Astrocyte (in vitro differentiated cells and primary cell): Measurements from ENCODE around the gene PACS2. TPM values are rescaled to one million over a fixed set of nuclear protein-coding genes. Genes with fewer than 3 reads are reported as not detected.

ENCODE experiments used
- DNase-seq: peaks from one replicate; pipeline ENCODE4 v3.0.0-alpha.2; 2010; ENCODE audit warnings: low read depth
- FAIRE-seq: peaks from 2 replicates; lab custom pipeline; 2011; peaks lifted over from hg19 to GRCh38; lab: Jason Lieb, UNC
- H2AFZ ChIP-seq: 2 replicates; pipeline ENCODE4 v1.6.0; 2012; ENCODE audit warnings: low read depth, low read length, inconsistent platforms
- H3K27ac ChIP-seq: 2 replicates; pipeline ENCODE4 v1.5.1; 2011; ENCODE audit warnings: low read depth, low read length, inconsistent platforms
- H3K27me3 ChIP-seq: 2 replicates; pipeline ENCODE4 v1.6.0; 2011; ENCODE audit warnings: low read length, inconsistent platforms; ENCODE audit not compliant: insufficient read depth
- H3K36me3 ChIP-seq: 2 replicates; pipeline ENCODE4 v1.5.1; 2011; ENCODE audit warnings: low read length, inconsistent platforms; ENCODE audit not compliant: insufficient read depth
- H3K4me1 ChIP-seq: 2 replicates; pipeline ENCODE4 v1.5.1; 2011; ENCODE audit warnings: low read length, inconsistent platforms; ENCODE audit not compliant: insufficient read depth
- H3K4me2 ChIP-seq: 2 replicates; pipeline ENCODE4 v1.6.0; 2012; ENCODE audit warnings: low read length, inconsistent platforms
- H3K4me3 ChIP-seq: 2 replicates; pipeline ENCODE4 v1.5.1; 2011; ENCODE audit warnings: low read depth, mild to moderate bottlenecking, low read length, inconsistent platforms; ENCODE audit not compliant: insufficient read depth
- H3K79me2 ChIP-seq: 2 replicates; pipeline ENCODE4 v1.6.0; 2012; ENCODE audit warnings: mild to moderate bottlenecking, low read length, inconsistent platforms; ENCODE audit not compliant: insufficient read depth
- H3K9ac ChIP-seq: 2 replicates; pipeline ENCODE4 v1.6.0; 2012; ENCODE audit warnings: mild to moderate bottlenecking, low read length, inconsistent platforms
- H3K9me3 ChIP-seq: 2 replicates; pipeline ENCODE4 v1.5.1; 2012; ENCODE audit warnings: low read depth, mild to moderate bottlenecking, low read length, inconsistent platforms; ENCODE audit not compliant: insufficient read depth
- H4K20me1 ChIP-seq: 2 replicates; pipeline ENCODE4 v1.6.0; 2012; ENCODE audit warnings: low read length, inconsistent platforms; ENCODE audit not compliant: insufficient read depth
- H3K27ac Mint-ChIP-seq: one replicate; pipeline ENCODE4 v1.8.0; 2021; ENCODE audit warnings: mild to moderate bottlenecking, mixed read lengths; ENCODE audit not compliant: unreplicated experiment
- H3K27me3 Mint-ChIP-seq: one replicate; pipeline ENCODE4 v1.8.0; 2021; ENCODE audit warnings: low read depth, mixed read lengths; ENCODE audit not compliant: unreplicated experiment
- H3K36me3 Mint-ChIP-seq: one replicate; pipeline ENCODE4 v1.8.0; 2021; ENCODE audit warnings: low read depth, mixed read lengths; ENCODE audit not compliant: unreplicated experiment
- H3K4me1 Mint-ChIP-seq: one replicate; pipeline ENCODE4 v1.8.0; 2021; ENCODE audit warnings: low read depth, mixed read lengths; ENCODE audit not compliant: unreplicated experiment
- H3K4me3 Mint-ChIP-seq: one replicate; pipeline ENCODE4 v1.8.0; 2021; ENCODE audit warnings: mild to moderate bottlenecking, moderate library complexity, mixed read lengths; ENCODE audit not compliant: unreplicated experiment
- H3K9me3 Mint-ChIP-seq: one replicate; pipeline ENCODE4 v1.8.0; 2021; ENCODE audit warnings: mild to moderate bottlenecking, mixed read lengths; ENCODE audit not compliant: unreplicated experiment
- EZH2 ChIP-seq: IDR thresholded peaks from 2 replicates; pipeline ENCODE4 v1.6.1; 2012; ENCODE audit warnings: mild to moderate bottlenecking, low read length, inconsistent platforms; ENCODE audit not compliant: insufficient read depth
- total RNA-seq: library from RNA; stranded (reverse); gene quantifications from 2 replicates; pipeline ENCODE4 v1.2.1, GENCODE V29; 2021
- TF ChIP-seq, protein P1 (sequence below): IDR thresholded peaks from 2 replicates; pipeline ENCODE4 v1.5.1; 2011; ENCODE audit warnings: low read depth, mild to moderate bottlenecking, inconsistent platforms, low read length, moderate library complexity; ENCODE audit not compliant: insufficient read depth

The PACS2 gene
- total RNA-seq, 1 donor from 2014 or later = 51.0 TPM

DNA sequence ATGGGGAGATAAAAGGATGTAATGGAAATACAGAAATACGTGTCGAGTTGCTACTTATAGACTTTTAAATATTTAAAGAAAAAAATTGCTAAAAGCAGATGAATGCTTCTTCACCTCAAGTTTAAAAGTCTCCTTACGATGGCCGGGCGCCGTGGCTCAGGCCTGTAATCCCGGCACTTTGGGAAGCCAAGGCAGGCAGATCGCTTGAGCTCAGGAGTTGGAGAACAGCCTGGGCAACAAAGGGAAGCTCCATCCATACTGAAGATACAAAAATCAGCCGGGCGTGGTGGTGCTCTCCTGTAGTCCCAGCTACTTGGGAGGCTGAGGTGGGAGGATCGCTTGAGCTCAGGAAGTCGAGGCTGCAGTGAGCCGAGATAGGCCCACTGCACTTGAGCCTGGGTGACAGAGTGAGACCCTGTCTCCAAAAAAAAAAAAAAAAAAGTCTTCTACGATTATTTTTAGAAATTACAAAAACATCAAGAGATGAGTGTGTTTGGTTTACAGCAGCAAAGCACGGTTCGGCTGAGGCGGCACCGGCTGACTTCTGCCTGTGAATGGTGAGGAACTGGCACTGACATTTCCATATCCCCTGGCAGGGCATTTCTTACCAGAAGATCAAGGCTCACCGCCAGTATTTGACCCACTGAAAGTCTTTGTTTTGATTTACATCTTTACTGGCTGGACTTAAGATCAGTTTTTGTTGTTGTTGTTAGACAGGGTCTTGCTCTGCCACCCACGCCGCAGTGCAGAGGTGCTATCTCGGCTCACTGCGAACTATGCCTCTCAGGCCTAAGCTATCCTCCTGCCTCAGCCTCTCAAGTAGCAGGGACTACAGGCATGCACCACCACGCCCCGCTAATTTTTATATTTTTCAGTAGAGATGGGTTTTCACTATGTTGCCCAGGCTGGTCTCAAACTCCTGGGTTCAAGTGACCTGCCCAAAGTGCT, 101.2 kb downstream of the PACS2 start:
- TF ChIP-seq, protein P1, sequence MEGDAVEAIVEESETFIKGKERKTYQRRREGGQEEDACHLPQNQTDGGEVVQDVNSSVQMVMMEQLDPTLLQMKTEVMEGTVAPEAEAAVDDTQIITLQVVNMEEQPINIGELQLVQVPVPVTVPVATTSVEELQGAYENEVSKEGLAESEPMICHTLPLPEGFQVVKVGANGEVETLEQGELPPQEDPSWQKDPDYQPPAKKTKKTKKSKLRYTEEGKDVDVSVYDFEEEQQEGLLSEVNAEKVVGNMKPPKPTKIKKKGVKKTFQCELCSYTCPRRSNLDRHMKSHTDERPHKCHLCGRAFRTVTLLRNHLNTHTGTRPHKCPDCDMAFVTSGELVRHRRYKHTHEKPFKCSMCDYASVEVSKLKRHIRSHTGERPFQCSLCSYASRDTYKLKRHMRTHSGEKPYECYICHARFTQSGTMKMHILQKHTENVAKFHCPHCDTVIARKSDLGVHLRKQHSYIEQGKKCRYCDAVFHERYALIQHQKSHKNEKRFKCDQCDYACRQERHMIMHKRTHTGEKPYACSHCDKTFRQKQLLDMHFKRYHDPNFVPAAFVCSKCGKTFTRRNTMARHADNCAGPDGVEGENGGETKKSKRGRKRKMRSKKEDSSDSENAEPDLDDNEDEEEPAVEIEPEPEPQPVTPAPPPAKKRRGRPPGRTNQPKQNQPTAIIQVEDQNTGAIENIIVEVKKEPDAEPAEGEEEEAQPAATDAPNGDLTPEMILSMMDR = no peak
- TF ChIP-seq EZH2 = no peak
- Histone ChIP-seq H3K9ac (peak overlapping the region; percentile 65), H3K9me3 (no peaks in the 10 kb centered on the region), H3K27me3 (peaks cover under 1% of the 10 kb centered on the region), H3K4me2 (peak overlapping the region; percentile 84), H2AFZ (peak overlapping the region; percentile 83), H4K20me1 (peaks cover 3% of the 10 kb centered on the region), H3K79me2 (peaks cover 13% of the 10 kb centered on the region), H3K27ac (no peak overlapping the region), H3K36me3 (no peaks in the 10 kb centered on the region), H3K4me1 (peaks cover 13% of the 10 kb centered on the region), H3K4me3 (peak overlapping the region; percentile 32)
- no peak overlapping the region for H3K27ac Mint-ChIP-seq
- H3K4me1 Mint-ChIP-seq = no peaks in the 10 kb centered on the region
- no peak for DNase-seq
- H3K9me3 Mint-ChIP-seq = no peaks in the 10 kb centered on the region
- H3K27me3 Mint-ChIP-seq = peaks cover 15% of the 10 kb centered on the region
- H3K36me3 Mint-ChIP-seq = peaks cover 4% of the 10 kb centered on the region
- no peak for FAIRE-seq
- H3K4me3 Mint-ChIP-seq = peak overlapping the region; percentile 78

DNA sequence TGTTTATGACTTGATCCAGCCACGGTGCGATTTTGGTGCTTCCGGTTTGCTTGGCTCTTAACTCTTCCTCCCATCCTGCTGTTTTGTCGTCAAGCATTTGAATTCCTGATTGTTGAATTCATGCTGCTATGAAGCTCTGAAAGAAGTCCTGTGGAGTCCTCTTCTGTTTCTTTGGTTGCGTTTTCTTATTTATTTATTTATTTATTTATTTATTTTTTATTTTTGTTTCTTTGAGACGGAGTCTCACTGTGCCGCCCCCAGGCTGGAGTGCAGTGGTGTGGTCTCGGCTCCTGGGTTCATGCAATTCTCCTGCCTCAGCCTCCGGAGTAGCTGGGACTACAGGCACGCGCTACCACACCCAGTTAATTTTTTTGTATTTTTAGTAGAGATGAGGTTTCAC, 102.1 kb downstream of the PACS2 start:
- Histone ChIP-seq H3K27ac (no peak overlapping the region), H3K9ac (no peak overlapping the region), H3K9me3 (no peaks in the 10 kb centered on the region), H4K20me1 (peaks cover 12% of the 10 kb centered on the region), H3K4me3 (no peak overlapping the region), H3K27me3 (no peaks in the 10 kb centered on the region), H2AFZ (no peak overlapping the region), H3K36me3 (no peaks in the 10 kb centered on the region), H3K4me1 (peaks cover 22% of the 10 kb centered on the region), H3K79me2 (peaks cover 23% of the 10 kb centered on the region), H3K4me2 (no peak overlapping the region)
- Mint-ChIP-seq H3K27me3 (peaks cover 14% of the 10 kb centered on the region), H3K9me3 (no peaks in the 10 kb centered on the region), H3K27ac (peak overlapping the region; percentile 66), H3K36me3 (peaks cover 4% of the 10 kb centered on the region), H3K4me1 (no peaks in the 10 kb centered on the region), H3K4me3 (peak overlapping the region; percentile 13)
- no peak for FAIRE-seq
- DNase-seq = no peak
- TF ChIP-seq EZH2 = no peak
- TF ChIP-seq, protein P1 = no peak

DNA sequence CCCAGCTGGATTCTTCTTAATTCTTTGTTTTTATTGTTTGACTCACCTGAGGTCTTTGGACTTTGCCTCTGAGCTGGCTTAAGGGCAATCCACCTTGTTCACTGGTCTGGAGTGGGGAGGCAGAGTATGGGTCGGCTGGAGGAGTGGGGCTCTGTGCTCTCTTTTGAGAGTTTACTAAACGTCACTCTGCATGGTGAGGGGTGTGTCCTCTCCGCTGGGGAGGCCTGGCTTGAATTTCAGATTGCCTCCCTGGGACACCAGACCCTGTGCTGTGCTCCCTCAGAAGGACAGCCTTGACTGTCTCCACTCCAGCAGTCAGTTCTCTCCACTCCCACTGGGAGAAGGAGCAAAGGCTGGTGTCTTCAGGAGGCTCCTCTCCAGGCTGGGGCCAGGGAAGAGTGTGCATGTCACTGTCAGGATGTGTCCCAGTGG, 103.2 kb downstream of the PACS2 start:
- no peak overlapping the region for H2AFZ ChIP-seq

More for the DNA sequence above, 103.2 kb downstream of the PACS2 start:
- Histone ChIP-seq H4K20me1 (peaks cover 23% of the 10 kb centered on the region), H3K36me3 (no peaks in the 10 kb centered on the region), H3K4me2 (no peak overlapping the region), H3K4me1 (peaks cover 24% of the 10 kb centered on the region), H3K9ac (no peak overlapping the region), H3K27me3 (no peaks in the 10 kb centered on the region), H3K79me2 (peaks cover 33% of the 10 kb centered on the region), H3K27ac (no peak overlapping the region), H3K9me3 (no peaks in the 10 kb centered on the region), H3K4me3 (no peak overlapping the region)
- Mint-ChIP-seq H3K27me3 (peaks cover 12% of the 10 kb centered on the region), H3K4me1 (peaks cover 3% of the 10 kb centered on the region), H3K36me3 (peaks cover 4% of the 10 kb centered on the region), H3K4me3 (no peak overlapping the region), H3K9me3 (no peaks in the 10 kb centered on the region), H3K27ac (no peak overlapping the region)
- no peak for TF ChIP-seq EZH2
- TF ChIP-seq, protein P1 = no peak
- DNase-seq (no peak), FAIRE-seq (no peak)
